Gastroesophageal sphincter (tissue), 3 donors: ENCODE measurements around the gene NDUFB1.

ENCODE experiments used
- POLR2A ChIP-seq, 2 donors: fragments of 450-650 bp; IDR thresholded peaks; one replicate each; pipeline ENCODE4 v1.6.1; 2017; ENCODE audit warnings: antibody characterized with exemption in 2 of 2, mild to moderate bottlenecking in 2 of 2, moderate library complexity in 1 of 2
- TF ChIP-seq, protein P1 (sequence below), 4 experiments: fragments of 200-600 bp in 2 of 4; fragments of 450-650 bp in 2 of 4; sonication (generic) in 1 of 4; IDR thresholded peaks; one replicate each; pipeline ENCODE4 v1.5.1; 2017 to 2019; ENCODE audit warnings: antibody characterized with exemption in 4 of 4, mild to moderate bottlenecking in 2 of 4, moderate library complexity in 2 of 4

- TF ChIP-seq, protein P1, sequence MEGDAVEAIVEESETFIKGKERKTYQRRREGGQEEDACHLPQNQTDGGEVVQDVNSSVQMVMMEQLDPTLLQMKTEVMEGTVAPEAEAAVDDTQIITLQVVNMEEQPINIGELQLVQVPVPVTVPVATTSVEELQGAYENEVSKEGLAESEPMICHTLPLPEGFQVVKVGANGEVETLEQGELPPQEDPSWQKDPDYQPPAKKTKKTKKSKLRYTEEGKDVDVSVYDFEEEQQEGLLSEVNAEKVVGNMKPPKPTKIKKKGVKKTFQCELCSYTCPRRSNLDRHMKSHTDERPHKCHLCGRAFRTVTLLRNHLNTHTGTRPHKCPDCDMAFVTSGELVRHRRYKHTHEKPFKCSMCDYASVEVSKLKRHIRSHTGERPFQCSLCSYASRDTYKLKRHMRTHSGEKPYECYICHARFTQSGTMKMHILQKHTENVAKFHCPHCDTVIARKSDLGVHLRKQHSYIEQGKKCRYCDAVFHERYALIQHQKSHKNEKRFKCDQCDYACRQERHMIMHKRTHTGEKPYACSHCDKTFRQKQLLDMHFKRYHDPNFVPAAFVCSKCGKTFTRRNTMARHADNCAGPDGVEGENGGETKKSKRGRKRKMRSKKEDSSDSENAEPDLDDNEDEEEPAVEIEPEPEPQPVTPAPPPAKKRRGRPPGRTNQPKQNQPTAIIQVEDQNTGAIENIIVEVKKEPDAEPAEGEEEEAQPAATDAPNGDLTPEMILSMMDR (IDR thresholded peaks at IDR 0.05), result no peak
- no peak for TF ChIP-seq POLR2A (IDR thresholded peaks at IDR 0.05)
Measured at GRCh38 chr14:92143309-92143708, 21.8 kb upstream of the NDUFB1 start.
